DOHH2 (cell line): ENCODE data around the gene B4GALT5.

Experiments
- H3F3A ChIP-seq: fragments of 200-600 bp; sonication (generic), shearing (Covaris generic); 2 replicates; pipeline ENCODE4 v1.6.0; 2016; ENCODE audit warnings: antibody characterized with exemption, mild to moderate bottlenecking; ENCODE audit not compliant: control insufficient read depth, insufficient read depth
- H3K27ac ChIP-seq: fragments of 200-600 bp; sonication (generic); 2 replicates; pipeline ENCODE4 v1.5.1; 2014; ENCODE audit warnings: low read depth, mild to moderate bottlenecking, low read length, moderate library complexity
- H3K27me3 ChIP-seq: fragments of 200-600 bp; sonication (generic); 2 replicates; pipeline ENCODE4 v1.6.1; 2014; ENCODE audit warnings: mild to moderate bottlenecking, low read length, mixed read lengths; ENCODE audit not compliant: control insufficient read depth
- H3K36me3 ChIP-seq: fragments of 200-600 bp; sonication (generic); 2 replicates; pipeline ENCODE4 v1.6.1; 2014; ENCODE audit warnings: mild to moderate bottlenecking, low read length, moderate library complexity, mixed read lengths; ENCODE audit not compliant: control insufficient read depth
- H3K4me1 ChIP-seq: fragments of 200-600 bp; sonication (generic); 2 replicates; pipeline ENCODE4 v1.6.1; 2014; ENCODE audit warnings: mild to moderate bottlenecking, low read length, mixed read lengths; ENCODE audit not compliant: control insufficient read depth
- H3K4me2 ChIP-seq: fragments of 200-600 bp; sonication (generic); 2 replicates; pipeline ENCODE4 v1.6.0; 2014; ENCODE audit warnings: mild to moderate bottlenecking, low read length, moderate library complexity
- H3K4me3 ChIP-seq: fragments of 200-600 bp; sonication (generic); 2 replicates; pipeline ENCODE4 v1.5.1; 2014; ENCODE audit warnings: mild to moderate bottlenecking, low read length, mixed read lengths
- H3K79me2 ChIP-seq: fragments of 200-600 bp; sonication (generic); 2 replicates; pipeline ENCODE4 v1.6.1; 2014; ENCODE audit warnings: mild to moderate bottlenecking, low read length, mixed read lengths; ENCODE audit not compliant: control insufficient read depth
- H3K9me2 ChIP-seq: fragments of 200-600 bp; sonication (generic); replicated peaks from 2 replicates; pipeline ENCODE4 v1.6.1; 2014; ENCODE audit warnings: mild to moderate bottlenecking, low read length, mixed read lengths; ENCODE audit not compliant: control insufficient read depth
- H3K9me3 ChIP-seq: fragments of 200-600 bp; sonication (generic); 2 replicates; pipeline ENCODE4 v1.6.1; 2014; ENCODE audit warnings: antibody characterized with exemption, low read length, mixed read lengths; ENCODE audit not compliant: control insufficient read depth, insufficient read depth
- H4K20me1 ChIP-seq: fragments of 200-600 bp; sonication (generic); 2 replicates; pipeline ENCODE4 v1.6.0; 2014; ENCODE audit warnings: low read depth, mild to moderate bottlenecking, antibody characterized with exemption, low read length, moderate library complexity; ENCODE audit not compliant: control insufficient read depth, insufficient read depth
- EZH2phosphoT487 ChIP-seq: fragments of 200-600 bp; sonication (generic); IDR thresholded peaks from 2 replicates; pipeline ENCODE4 v1.6.1; 2017; ENCODE audit warnings: borderline replicate concordance, mild to moderate bottlenecking, antibody characterized with exemption, low read length, moderate library complexity, mixed read lengths
- TF ChIP-seq, protein P1 (sequence below): fragments of 200-600 bp; sonication (generic); IDR thresholded peaks from one replicate; pipeline ENCODE4 v1.5.1; 2014; ENCODE audit warnings: antibody characterized with exemption, mild to moderate bottlenecking, low read depth, low read length; ENCODE audit not compliant: poor library complexity, severe bottlenecking

The B4GALT5 gene

DNA sequence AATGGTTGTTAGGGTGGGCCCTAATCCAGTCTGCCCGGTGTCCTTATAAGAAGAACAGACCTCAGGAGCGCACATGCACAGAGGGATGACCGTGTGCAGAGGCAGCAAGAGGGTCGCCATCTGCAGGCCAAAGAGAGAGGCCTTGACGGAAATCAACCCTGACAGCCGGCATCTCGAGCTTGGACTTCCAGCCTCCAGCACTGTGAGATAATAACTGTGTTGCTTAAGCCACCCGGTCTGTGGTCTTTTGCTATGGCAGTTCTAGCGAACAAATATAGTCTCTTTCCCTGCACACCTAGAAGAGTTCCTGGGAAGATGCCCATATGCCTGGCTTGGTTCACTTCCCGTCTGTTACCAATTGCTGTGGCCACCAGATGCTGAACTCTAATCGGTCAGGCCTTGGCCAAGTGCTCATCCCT, 110.5 kb downstream of the B4GALT5 start:
- H3K4me2 ChIP-seq, result no peak overlapping the region

DNA sequence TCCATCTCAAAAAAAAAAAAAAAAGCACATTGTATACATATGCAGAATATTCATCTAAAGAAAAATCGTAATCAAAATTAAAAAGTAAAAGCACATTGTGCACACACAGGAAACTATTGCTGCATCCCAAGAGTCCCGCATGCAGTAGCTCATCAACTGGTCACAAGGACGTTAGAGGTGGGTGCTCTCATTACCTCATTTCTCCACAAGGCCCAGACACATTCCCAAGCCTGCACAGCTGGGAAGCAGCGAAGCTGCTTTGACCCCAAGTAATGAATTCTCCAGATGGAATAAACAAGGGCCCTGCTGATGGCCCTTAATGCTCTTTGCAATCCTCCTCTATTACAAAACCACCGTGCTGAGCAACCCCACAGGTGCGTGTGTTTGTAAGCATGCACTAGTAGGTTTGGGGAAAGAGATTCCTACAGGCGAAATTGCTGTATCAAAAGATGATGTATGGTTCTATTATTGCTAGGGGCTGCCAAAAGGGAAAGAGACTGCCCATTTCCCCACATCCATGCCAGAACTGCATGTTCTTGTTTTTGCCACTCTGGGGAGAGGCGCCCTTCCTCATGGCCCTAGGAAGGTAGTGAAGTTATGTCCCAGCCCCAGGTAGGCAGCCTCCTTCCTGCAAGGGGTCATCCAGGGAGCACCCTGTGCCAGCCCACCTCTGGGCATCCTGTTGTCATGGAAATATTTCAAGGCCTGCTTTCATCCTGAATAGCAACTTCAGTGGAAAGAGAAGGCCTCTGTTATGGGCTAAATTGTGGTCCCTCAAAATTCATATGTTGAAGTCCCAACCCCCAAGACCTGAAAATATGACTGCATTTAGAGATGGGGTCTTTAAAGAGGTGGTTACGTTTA, 111.1 kb downstream of the B4GALT5 start:
- Histone ChIP-seq H3F3A (no peaks in the 10 kb centered on the region), H3K27ac (no peak overlapping the region), H3K4me3 (no peak overlapping the region), H3K9me2 (no peaks in the 10 kb centered on the region), H3K9me3 (no peaks in the 10 kb centered on the region), H3K4me1 (peaks cover 36% of the 10 kb centered on the region), H3K4me2 (no peak overlapping the region), H3K79me2 (no peaks in the 10 kb centered on the region), H3K27me3 (no peaks in the 10 kb centered on the region), H3K36me3 (no peaks in the 10 kb centered on the region), H4K20me1 (no peaks in the 10 kb centered on the region)
- TF ChIP-seq EZH2phosphoT487, result no peak
- TF ChIP-seq, protein P1, sequence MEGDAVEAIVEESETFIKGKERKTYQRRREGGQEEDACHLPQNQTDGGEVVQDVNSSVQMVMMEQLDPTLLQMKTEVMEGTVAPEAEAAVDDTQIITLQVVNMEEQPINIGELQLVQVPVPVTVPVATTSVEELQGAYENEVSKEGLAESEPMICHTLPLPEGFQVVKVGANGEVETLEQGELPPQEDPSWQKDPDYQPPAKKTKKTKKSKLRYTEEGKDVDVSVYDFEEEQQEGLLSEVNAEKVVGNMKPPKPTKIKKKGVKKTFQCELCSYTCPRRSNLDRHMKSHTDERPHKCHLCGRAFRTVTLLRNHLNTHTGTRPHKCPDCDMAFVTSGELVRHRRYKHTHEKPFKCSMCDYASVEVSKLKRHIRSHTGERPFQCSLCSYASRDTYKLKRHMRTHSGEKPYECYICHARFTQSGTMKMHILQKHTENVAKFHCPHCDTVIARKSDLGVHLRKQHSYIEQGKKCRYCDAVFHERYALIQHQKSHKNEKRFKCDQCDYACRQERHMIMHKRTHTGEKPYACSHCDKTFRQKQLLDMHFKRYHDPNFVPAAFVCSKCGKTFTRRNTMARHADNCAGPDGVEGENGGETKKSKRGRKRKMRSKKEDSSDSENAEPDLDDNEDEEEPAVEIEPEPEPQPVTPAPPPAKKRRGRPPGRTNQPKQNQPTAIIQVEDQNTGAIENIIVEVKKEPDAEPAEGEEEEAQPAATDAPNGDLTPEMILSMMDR, result no peak

More for the DNA sequence above, 110.5 kb downstream of the B4GALT5 start:
- Histone ChIP-seq H3K9me2 (no peaks in the 10 kb centered on the region), H3K27ac (no peak overlapping the region), H3K36me3 (no peaks in the 10 kb centered on the region), H3K4me3 (no peak overlapping the region), H3K9me3 (no peaks in the 10 kb centered on the region), H3F3A (no peaks in the 10 kb centered on the region), H3K79me2 (no peaks in the 10 kb centered on the region), H3K27me3 (peaks cover 2% of the 10 kb centered on the region), H4K20me1 (no peaks in the 10 kb centered on the region), H3K4me1 (peaks cover 31% of the 10 kb centered on the region)
- TF ChIP-seq EZH2phosphoT487, result no peak
- TF ChIP-seq, protein P1, result peak; percentile 20

DNA sequence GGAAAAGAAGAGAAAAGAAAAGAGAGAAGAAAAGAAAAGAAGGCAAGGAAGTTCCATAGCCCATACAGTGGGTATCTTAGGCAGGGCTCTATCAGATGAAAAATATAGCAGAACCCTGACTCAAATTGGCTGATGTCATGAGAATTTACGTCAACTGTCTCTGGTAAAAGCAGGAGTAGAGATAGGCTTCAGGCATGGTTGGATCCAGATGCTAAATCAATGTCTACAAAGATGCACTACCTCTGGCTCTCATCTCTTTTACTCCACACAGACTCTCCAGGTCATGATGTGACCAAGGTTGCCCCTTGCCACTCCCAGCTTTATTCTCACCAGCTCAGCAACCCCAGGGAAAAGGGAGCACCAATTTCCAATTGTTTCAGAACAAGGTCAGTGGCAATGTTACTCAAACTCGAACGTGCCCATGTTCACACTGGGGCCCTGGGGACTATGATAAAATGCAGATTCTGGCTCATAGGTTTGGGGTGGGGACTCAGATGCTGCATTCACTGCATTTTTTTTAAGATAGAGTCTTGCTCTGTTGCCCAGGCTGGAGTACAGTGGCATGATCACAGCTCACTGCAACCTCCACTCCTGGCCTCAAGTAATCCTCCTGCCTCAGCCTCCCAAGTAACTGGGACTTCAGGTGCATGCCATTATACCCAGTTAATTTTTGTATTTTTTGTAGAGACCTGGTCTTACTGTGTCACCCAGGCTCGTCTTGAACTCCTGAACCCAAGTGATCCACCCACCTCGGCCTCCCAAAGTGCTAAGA, 112.3 kb downstream of the B4GALT5 start:
- TF ChIP-seq EZH2phosphoT487, result no peak
- TF ChIP-seq, protein P1, result no peak
- Histone ChIP-seq H3K4me2 (no peak overlapping the region), H3K9me3 (no peaks in the 10 kb centered on the region), H3K36me3 (no peaks in the 10 kb centered on the region), H3K79me2 (no peaks in the 10 kb centered on the region), H3K27me3 (no peaks in the 10 kb centered on the region), H3K9me2 (no peaks in the 10 kb centered on the region), H3K27ac (no peak overlapping the region), H3F3A (no peaks in the 10 kb centered on the region), H4K20me1 (no peaks in the 10 kb centered on the region), H3K4me3 (no peak overlapping the region), H3K4me1 (peaks cover 44% of the 10 kb centered on the region)
